H1 (cell line): Measurements from ENCODE around the gene TNNI2. TPM values are rescaled to one million over a fixed set of nuclear protein-coding genes. Genes with fewer than 3 reads are reported as not detected.

Experiments
- CTCF ChIA-PET: fragments of 300-600 bp; sonication (Branson Sonifier 250); formaldehyde crosslinking; loops from one replicate; lab custom pipeline; 2021; ENCODE audit not compliant: partially characterized antibody; lab: Charles Lee
- POLR2A ChIA-PET: fragments of 300-600 bp; sonication (Branson Sonifier 250); formaldehyde crosslinking; loops from one replicate; lab custom pipeline; 2021; ENCODE audit warnings: inconsistent platforms; ENCODE audit not compliant: partially characterized antibody; lab: Charles Lee
- DNase-seq, 2 experiments: peaks; one replicate each; pipeline versions ENCODE4 v3.0.0 to v3.0.0-alpha.2; 2010 to 2022; ENCODE audit warnings: low spot score in 2 of 2, low read depth in 1 of 2, mixed read lengths in 1 of 2
- FAIRE-seq: peaks from 2 replicates; lab custom pipeline; 2011; peaks lifted over from hg19 to GRCh38; lab: Jason Lieb, UNC
- H2AFZ ChIP-seq: 2 replicates; pipeline ENCODE4 v1.8.1; 2012; ENCODE audit warnings: low read length, inconsistent platforms
- H2AK5ac ChIP-seq: 2 replicates; pipeline ENCODE4 v1.6.1; 2013; ENCODE audit warnings: low read depth, low read length
- H2BK120ac ChIP-seq: replicated peaks from 2 replicates; pipeline ENCODE3; 2013; ENCODE audit warnings: low read depth, low read length, inconsistent platforms
- H2BK12ac ChIP-seq: 2 replicates; pipeline ENCODE4 v1.6.1; 2013; ENCODE audit warnings: low read depth, low read length
- H2BK15ac ChIP-seq: 2 replicates; pipeline ENCODE4 v1.6.1; 2013; ENCODE audit warnings: low read length
- H2BK20ac ChIP-seq: 2 replicates; pipeline ENCODE4 v1.6.1; 2013; ENCODE audit warnings: low read length
- H2BK5ac ChIP-seq: 2 replicates; pipeline ENCODE4 v1.6.1; 2013; ENCODE audit warnings: low read depth, low read length
- H3K14ac ChIP-seq: 2 replicates; pipeline ENCODE4 v1.6.1; 2013; ENCODE audit warnings: inconsistent platforms; ENCODE audit not compliant: insufficient read length
- H3K18ac ChIP-seq: 2 replicates; pipeline ENCODE4 v1.6.1; 2013; ENCODE audit warnings: low read length; ENCODE audit errors: extremely low read depth
- H3K23ac ChIP-seq: 2 replicates; pipeline ENCODE4 v1.6.1; 2013; ENCODE audit warnings: inconsistent platforms; ENCODE audit not compliant: insufficient read length
- H3K23me2 ChIP-seq: 2 replicates; pipeline ENCODE4 v1.6.1; 2013; ENCODE audit warnings: low read depth, low read length
- H3K27ac ChIP-seq: 2 replicates; pipeline ENCODE4 v1.6.1; 2011; ENCODE audit warnings: low read depth, low read length, inconsistent platforms
- H3K27me3 ChIP-seq, 4 experiments: replicated peaks in 1 of 4; 1 replicate in 1 of 4; 2 replicates in 3 of 4; pipeline versions ENCODE4 v1.6.1 to v1.8.1; 2011 to 2013; ENCODE audit warnings: low read length in 3 of 4, mild to moderate bottlenecking in 3 of 4, inconsistent platforms in 2 of 4, mixed read lengths in 2 of 4, moderate library complexity in 1 of 4; ENCODE audit not compliant: control insufficient read depth in 3 of 4, insufficient read depth in 3 of 4; ENCODE audit errors: extremely low read depth in 1 of 4
- H3K36me3 ChIP-seq, 4 experiments: 2 replicates each; pipeline versions ENCODE4 v1.6.1 to v1.8.1; 2011 to 2013; ENCODE audit warnings: mild to moderate bottlenecking in 4 of 4, low read length in 3 of 4, moderate library complexity in 2 of 4, control low read depth in 1 of 4, inconsistent platforms in 1 of 4; ENCODE audit not compliant: insufficient read depth in 4 of 4, control insufficient read depth in 2 of 4
- H3K4ac ChIP-seq: replicated peaks from 2 replicates; pipeline ENCODE3; 2013; ENCODE audit warnings: low read length, low read depth, mixed read lengths, inconsistent platforms; ENCODE audit not compliant: insufficient read length
- H3K4me1 ChIP-seq, 4 experiments: replicated peaks in 1 of 4; 1 replicate in 1 of 4; 2 replicates in 3 of 4; pipeline versions ENCODE4 v1.6.1 to v1.8.1; 2011 to 2013; ENCODE audit warnings: low read length in 3 of 4, inconsistent platforms in 2 of 4, mixed read lengths in 1 of 4; ENCODE audit not compliant: insufficient read depth in 4 of 4, control insufficient read depth in 3 of 4
- H3K4me2 ChIP-seq, 2 experiments: 2 replicates each; pipeline versions ENCODE4 v1.6.1 to v1.8.1; 2011 to 2013; ENCODE audit warnings: low read depth in 2 of 2, low read length in 2 of 2, control low read depth in 1 of 2, inconsistent platforms in 1 of 2, mild to moderate bottlenecking in 1 of 2; ENCODE audit not compliant: insufficient read depth in 1 of 2
- H3K4me3 ChIP-seq, 4 experiments: fragments of 200-600, 300-600 bp in 1 of 4; sonication (generic), shearing (Covaris generic), sonication (Bioruptor Twin) in 1 of 4; 2 replicates each; pipeline versions ENCODE4 v1.5.1 to v1.8.1; 2011 to 2016; ENCODE audit warnings: low read length in 4 of 4, low read depth in 3 of 4, control low read depth in 2 of 4, inconsistent platforms in 2 of 4, mild to moderate bottlenecking in 2 of 4, mixed read lengths in 1 of 4, moderate library complexity in 1 of 4; ENCODE audit not compliant: insufficient read depth in 2 of 4; ENCODE audit errors: extremely low read depth in 1 of 4
- H3K56ac ChIP-seq: replicated peaks from 2 replicates; pipeline ENCODE3; 2013; ENCODE audit warnings: low read depth, mild to moderate bottlenecking, mixed read lengths, low read length, inconsistent platforms; ENCODE audit not compliant: insufficient read length
- H3K79me1 ChIP-seq: 2 replicates; pipeline ENCODE4 v1.6.1; 2013; ENCODE audit warnings: low read depth, low read length, control low read depth
- H3K79me2 ChIP-seq, 2 experiments: 2 replicates each; pipeline versions ENCODE4 v1.6.1 to v1.8.1; 2012 to 2013; ENCODE audit warnings: low read length in 2 of 2, mild to moderate bottlenecking in 2 of 2, inconsistent platforms in 1 of 2; ENCODE audit not compliant: insufficient read depth in 2 of 2, control insufficient read depth in 1 of 2
- H3K9ac ChIP-seq, 4 experiments: replicated peaks in 1 of 4; 1 replicate in 1 of 4; 2 replicates in 3 of 4; pipeline versions ENCODE4 v1.6.1 to v1.8.1; 2011 to 2013; ENCODE audit warnings: low read depth in 3 of 4, low read length in 3 of 4, control low read depth in 2 of 4, mild to moderate bottlenecking in 2 of 4, moderate library complexity in 2 of 4, inconsistent platforms in 1 of 4; ENCODE audit errors: extremely low read depth in 1 of 4
- H3K9me3 ChIP-seq, 2 experiments: 2 replicates each; pipeline versions ENCODE4 v1.6.1 to v1.8.1; 2012 to 2013; ENCODE audit warnings: mild to moderate bottlenecking in 2 of 2, moderate library complexity in 2 of 2, control low read depth in 1 of 2, inconsistent platforms in 1 of 2, low read depth in 1 of 2, low read length in 1 of 2, mixed read lengths in 1 of 2; ENCODE audit not compliant: insufficient read depth in 2 of 2
- H4K20me1 ChIP-seq, 2 experiments: replicated peaks in 1 of 2; 2 replicates each; pipeline versions ENCODE3 to v1.8.1; 2011 to 2013; ENCODE audit warnings: inconsistent platforms in 2 of 2, low read length in 2 of 2, mild to moderate bottlenecking in 1 of 2; ENCODE audit not compliant: insufficient read depth in 2 of 2, control insufficient read depth in 1 of 2
- H4K5ac ChIP-seq: 2 replicates; pipeline ENCODE4 v1.6.1; 2013; ENCODE audit warnings: low read length, low read depth, mixed read lengths, inconsistent platforms; ENCODE audit not compliant: insufficient read length
- H4K8ac ChIP-seq: 2 replicates; pipeline ENCODE4 v1.8.0; 2013; ENCODE audit warnings: mild to moderate bottlenecking, moderate library complexity, low read length, inconsistent platforms; ENCODE audit not compliant: insufficient read depth; ENCODE audit errors: extremely low read depth
- H4K91ac ChIP-seq: replicated peaks from 2 replicates; pipeline ENCODE3; 2013; ENCODE audit warnings: low read length, mixed read lengths, inconsistent platforms; ENCODE audit not compliant: insufficient read length
- TAF7 ChIP-seq: optimal IDR thresholded peaks from 2 replicates; pipeline ENCODE3; 2011; ENCODE audit warnings: low read depth, mild to moderate bottlenecking, inconsistent platforms, low read length, moderate library complexity, borderline replicate concordance
- WGBS, 2 experiments: shearing (Covaris generic) in 1 of 2; methylation state at CpG; one replicate each; pipeline versions ENCODE4 v1.1.6 to v1.1.7; 2013 to 2015; ENCODE audit warnings: low lambda C conversion rate in 2 of 2, mixed read lengths in 2 of 2, inconsistent platforms in 1 of 2, low coverage in 1 of 2, missing lambda C conversion rate in 1 of 2; ENCODE audit not compliant: insufficient replicate concordance in 2 of 2, insufficient coverage in 1 of 2, insufficient read length in 1 of 2; ENCODE audit errors: extremely low coverage in 1 of 2, missing lambda C conversion rate in 1 of 2; 5-methylcytosine and 5-hydroxymethylcytosine counted together
- polyA plus RNA-seq, 7 experiments: library from polyadenylated mRNA; depleted of rRNA in 3 of 7; stranded (reverse) in 5 of 7; unstranded in 2 of 7; fragments of >200 nt in 5 of 7; fragments of 200-250 nt in 2 of 7; gene quantifications; 1 replicate in 5 of 7; 2 replicates in 1 of 7; 4 replicates in 1 of 7; pipeline versions ENCODE4 v1.2.1 to v1.2.3, GENCODE V29; 2011 to 2013; ENCODE audit warnings: missing spikeins in 2 of 7, mixed read lengths in 2 of 7
- total RNA-seq: library from RNA; stranded (reverse); fragmentation: NEBNext Ultra II Directional; extraction: Animal tissue kit (Norgen Biotek cat#: 25700); gene quantifications from 2 replicates; pipeline ENCODE4 v1.2.1, GENCODE V29; 2021

Gene TNNI2
- total and polyA plus RNA-seq, 2 of the 8 experiments (the other 6 are each of a cell fraction or from before 2014, with no cell fraction given): not detected

- no peak overlapping the region for H3K23ac ChIP-seq
- H4K5ac ChIP-seq: no peak overlapping the region
- H4K8ac ChIP-seq: peak overlapping the region; percentile 38; the same call in 1 of the 2 replicates
- DNase-seq (no peak), FAIRE-seq (no peak)
- peak overlapping the region; percentile 88; the same call in 1 of the 2 replicates for H2BK15ac ChIP-seq
- no peak overlapping the region for H3K14ac ChIP-seq
- H2AFZ ChIP-seq: no peak overlapping the region
- peaks cover 0 to 2% (median 0%) of the 10 kb centered on the region in 4 experiments; a peak in 3 of 7 replicates for H3K4me1 ChIP-seq
- peaks cover 0 to 3% of the 10 kb centered on the region in 2 experiments; a peak in 1 of 4 replicates for H3K9me3 ChIP-seq
- H3K27me3 ChIP-seq: no peaks in the 10 kb centered on the region
- H3K18ac ChIP-seq: no peak overlapping the region
- H2BK20ac ChIP-seq: no peak overlapping the region
- H3K79me1 ChIP-seq: no peaks in the 10 kb centered on the region
- H2BK12ac ChIP-seq: no peak overlapping the region
- H2BK5ac ChIP-seq: no peak overlapping the region
- peaks cover 0 to 8% of the 10 kb centered on the region in 2 experiments for H4K20me1 ChIP-seq
- ChIA-PET CTCF (interaction anchor here (0.7 to 15.8 kb wide), 51 partner anchors 8 to 624 kb away, joined by 3 to 439 read pairs (median 4); partner anchors contain the start of genes KRTAP5-6, MRPL23 and SYT8), POLR2A (interaction anchor here (0.7 to 1.5 kb wide), 2 partner anchors 10 to 51 kb away, joined by 3 to 4 read pairs; no protein-coding TSS in a partner anchor)
- WGBS, 2 experiments: 91% methylated on average over 21 of the region's 23 CpGs; no CpG with 5 or more reads in 1 of the 2 experiments
- no peak overlapping the region for H3K27ac ChIP-seq
- no peaks in the 10 kb centered on the region for H3K79me2 ChIP-seq
- no peaks in the 10 kb centered on the region for H3K36me3 ChIP-seq
- H2BK120ac ChIP-seq: no peak overlapping the region
- H3K23me2 ChIP-seq: peaks cover 8% of the 10 kb centered on the region; the same call in 1 of the 2 replicates
- H3K4me2 ChIP-seq: no peak overlapping the region
- no peak overlapping the region for H3K56ac ChIP-seq
- no peak overlapping the region for H3K9ac ChIP-seq
- no peak overlapping the region for H3K4me3 ChIP-seq
- 0 out of 2 replicates have a peak overlapping the region, but pooled peaks have one; percentile 60 for H2AK5ac ChIP-seq
- TF ChIP-seq TAF7: no peak
- H3K4ac ChIP-seq: no peak overlapping the region
- H4K91ac ChIP-seq: no peak overlapping the region
Measured at GRCh38 chr11:1824221-1825038, 14.4 kb upstream of the TNNI2 start.
